Uterus (tissue), 4 donors: ENCODE measurements around the gene MCM3AP. TPM values are rescaled to one million over a fixed set of nuclear protein-coding genes. Genes with fewer than 3 reads are reported as not detected.
"Not testable (repeated sequence)": the region's sequence is repeated elsewhere in the genome, so short reads cannot be mapped to it uniquely, and the experiment has no call there.

Experiments
- DNase-seq, 2 donors: peaks; one replicate each; pipeline ENCODE4 v3.0.0-alpha.2; 2019 to 2020
- H3K27ac ChIP-seq, 2 donors: fragments of 200-600 bp; sonication (generic); 1 replicate in 1 of 2; 2 replicates in 1 of 2; pipeline ENCODE4 v1.5.1; 2016 to 2018
- H3K27me3 ChIP-seq, 2 donors: fragments of 200-600 bp; sonication (generic); one replicate each; pipeline ENCODE4 v1.5.1; 2018 to 2019; ENCODE audit warnings: control low read depth in 1 of 2
- H3K36me3 ChIP-seq, 2 donors: fragments of 200-600 bp; sonication (generic); one replicate each; pipeline ENCODE4 v1.5.1; 2019; ENCODE audit warnings: control low read depth in 1 of 2
- H3K4me1 ChIP-seq, 2 donors: fragments of 200-600 bp; sonication (generic); one replicate each; pipeline ENCODE4 v1.5.1; 2018 to 2019; ENCODE audit warnings: control low read depth in 1 of 2
- H3K4me3 ChIP-seq, 2 donors: fragments of 200-600 bp; sonication (generic); 1 replicate in 1 of 2; 2 replicates in 1 of 2; pipeline ENCODE4 v1.5.1; 2018 to 2019; ENCODE audit warnings: mild to moderate bottlenecking in 1 of 2
- H3K9me3 ChIP-seq, 2 donors: fragments of 200-600 bp; sonication (generic); one replicate each; pipeline ENCODE4 v1.5.1; 2019; ENCODE audit warnings: control low read depth in 1 of 2
- CTCF ChIP-seq, 4 experiments: fragments of 200-600 bp in 2 of 4; fragments of 450-650 bp in 2 of 4; sonication (generic) in 2 of 4; IDR thresholded peaks; one replicate each; pipeline ENCODE4 v1.5.1; 2016 to 2019; ENCODE audit warnings: antibody characterized with exemption in 4 of 4, mild to moderate bottlenecking in 2 of 4, moderate library complexity in 1 of 4
- POLR2A ChIP-seq, 2 donors: fragments of 450-650 bp; IDR thresholded peaks; one replicate each; pipeline ENCODE4 v1.6.1; 2016; ENCODE audit warnings: antibody characterized with exemption in 2 of 2, mild to moderate bottlenecking in 1 of 2, moderate library complexity in 1 of 2
- intact Hi-C: fragments of 100-400 bp; cut with DNase I; formaldehyde crosslinking; loops from one replicate; pipeline ENCODE4 v1.15.1; 2023; ENCODE audit warnings: low total_unique reads
- total RNA-seq, 4 donors: library from RNA; depleted of rRNA in 3 of 4; stranded (reverse); fragments of >200 nt in 3 of 4; gene quantifications; one replicate each; pipeline versions ENCODE4 v1.1.0 to v1.2.4, GENCODE V29; 2014 to 2023
- donor health status: DM: yes; HTN: yes; CAD: no.

MCM3AP gene
- total RNA-seq, 4 donors from 2014 or later = 24.1 to 128 (median 93.2) TPM

GRCh38 chr21:46226920-46227599 is 58.4 kb downstream of the MCM3AP start:
- intact Hi-C loops = loop anchor here (10.0 kb wide), 1 partner anchor 252 kb away; no protein-coding TSS in a partner anchor
- Histone ChIP-seq H3K36me3 (no peaks in the 10 kb centered on the region), H3K9me3 (no peaks in the 10 kb centered on the region), H3K4me3 (peak overlapping the region; percentile 77 to 99), H3K4me1 (peaks cover 0 to 17% of the 10 kb centered on the region in 2 donors), H3K27ac (peak overlapping the region; percentile 71 to 94), H3K27me3 (no peaks in the 10 kb centered on the region)
- no peak for DNase-seq
- TF ChIP-seq POLR2A (IDR thresholded peaks at IDR 0.05) (no peak), CTCF (IDR thresholded peaks at IDR 0.05) (no peak)

DNA sequence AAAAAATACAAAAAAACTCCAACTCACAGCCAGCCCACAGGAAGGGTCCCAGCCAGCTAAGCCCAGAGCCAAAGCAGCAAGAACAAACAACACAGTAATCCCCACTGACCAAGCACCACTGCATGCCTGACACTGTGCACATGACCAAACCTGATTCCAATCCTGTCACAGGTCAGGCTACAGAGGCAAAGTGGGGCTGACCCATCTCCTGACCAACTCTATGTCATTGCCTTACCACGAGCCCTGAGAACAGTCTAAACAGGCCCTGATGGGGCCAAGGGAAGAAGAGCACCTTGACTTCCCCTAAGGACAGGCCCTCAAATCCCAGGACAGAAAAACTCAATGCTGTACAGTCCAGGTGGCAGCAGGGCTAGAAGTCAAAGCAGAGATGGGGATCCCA is 59.3 kb downstream of the MCM3AP start:
- no peaks in the 10 kb centered on the region for H3K9me3 ChIP-seq
- H3K4me1 ChIP-seq = peaks cover 0 to 17% of the 10 kb centered on the region in 2 donors
- DNase-seq = no peak
- intact Hi-C loops = loop anchor here (10.0 kb wide), 1 partner anchor 251 kb away; no protein-coding TSS in a partner anchor
- no peak overlapping the region for H3K4me3 ChIP-seq
- H3K27me3 ChIP-seq = no peaks in the 10 kb centered on the region
- peak overlapping the region; percentile 1 to 43 for H3K27ac ChIP-seq
- H3K36me3 ChIP-seq = no peaks in the 10 kb centered on the region
- no peak for TF ChIP-seq POLR2A (IDR thresholded peaks at IDR 0.05)
- TF ChIP-seq CTCF (IDR thresholded peaks at IDR 0.05) = no peak

DNA sequence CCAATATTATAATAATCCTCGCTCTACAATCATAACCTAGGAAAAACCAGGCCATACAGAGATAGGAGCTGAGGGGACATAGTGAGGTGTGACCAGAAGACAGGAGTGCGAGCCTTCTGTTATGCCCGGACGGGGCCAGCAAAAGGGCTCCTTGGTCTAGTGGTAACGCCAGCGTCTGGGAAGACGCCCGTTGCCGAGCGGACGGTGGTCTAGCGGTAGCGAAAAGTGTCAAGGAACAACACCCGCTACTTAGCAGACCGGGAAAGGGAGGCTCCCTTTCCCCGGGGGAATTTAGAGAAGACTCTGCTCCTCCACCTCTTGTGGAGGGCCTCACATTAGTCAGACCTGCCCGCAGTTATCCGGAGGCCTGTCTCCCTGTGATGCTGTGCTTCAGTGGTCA is 61.8 kb downstream of the MCM3AP start:
- intact Hi-C loops = loop anchor here (10.0 kb wide), 1 partner anchor 249 kb away; no protein-coding TSS in a partner anchor
- peaks cover 0 to 12% of the 10 kb centered on the region in 2 donors for H3K4me1 ChIP-seq
- H3K27ac ChIP-seq, DNase-seq, H3K36me3 ChIP-seq, H3K9me3 ChIP-seq, H3K27me3 ChIP-seq, H3K4me3 ChIP-seq: not testable (repeated sequence)

- no peak for TF ChIP-seq CTCF (IDR thresholded peaks at IDR 0.05)
- no peak for TF ChIP-seq POLR2A (IDR thresholded peaks at IDR 0.05)
- no peak overlapping the region for H3K4me3 ChIP-seq
- H3K4me1 ChIP-seq = peaks cover 0 to 12% of the 10 kb centered on the region in 2 donors
- intact Hi-C loops = loop anchor here (10.0 kb wide), 1 partner anchor 248 kb away; no protein-coding TSS in a partner anchor
- no peaks in the 10 kb centered on the region for H3K27me3 ChIP-seq
- no peaks in the 10 kb centered on the region for H3K36me3 ChIP-seq
- no peak overlapping the region for H3K27ac ChIP-seq
- DNase-seq = no peak
- no peaks in the 10 kb centered on the region for H3K9me3 ChIP-seq
Measured at GRCh38 chr21:46223217-46223616, 62.2 kb downstream of the MCM3AP start.

- H3K4me1 ChIP-seq = peaks cover 0 to 12% of the 10 kb centered on the region in 2 donors
- intact Hi-C loops = loop anchor here (10.0 kb wide), 1 partner anchor 248 kb away; no protein-coding TSS in a partner anchor
- no peaks in the 10 kb centered on the region for H3K27me3 ChIP-seq
- no peaks in the 10 kb centered on the region for H3K36me3 ChIP-seq
- no peaks in the 10 kb centered on the region for H3K9me3 ChIP-seq
- no peak overlapping the region for H3K27ac ChIP-seq
- TF ChIP-seq POLR2A (IDR thresholded peaks at IDR 0.05) (no peak), CTCF (IDR thresholded peaks at IDR 0.05) (no peak)
- DNase-seq = no peak
- H3K4me3 ChIP-seq = no peak overlapping the region
Measured at GRCh38 chr21:46222436-46223116, 62.8 kb downstream of the MCM3AP start.
